ENCODE results near the gene NR3C2.

The NR3C2 gene

GRCh38 chr4:148068065-148068911, 373.9 kb downstream of the NR3C2 start:
- H3K9me3 ChIP-seq (ENCODE audit: insufficient read depth, low read length): no peaks in the 10 kb centered on the region
- H3K9ac ChIP-seq (ENCODE audit: low read length): no peak overlapping the region
- H3K36me3 ChIP-seq (ENCODE audit: low read length): no peaks in the 10 kb centered on the region
- H3K27ac ChIP-seq (ENCODE audit: low read depth, low read length): no peak overlapping the region
- no peaks in the 10 kb centered on the region for H3F3A ChIP-seq (ENCODE audit: insufficient read depth)
- H4K20me1 ChIP-seq (ENCODE audit: low read depth, low read length): no peaks in the 10 kb centered on the region
- no peaks in the 10 kb centered on the region for H3K9me2 ChIP-seq (replicated peaks; ENCODE audit: insufficient read depth, low read length)
- no peak overlapping the region for H2AFZ ChIP-seq (ENCODE audit: low read depth, low read length, severe bottlenecking)
- no peak overlapping the region for H3K4me3 ChIP-seq (ENCODE audit: insufficient read depth, low read length, poor library complexity, severe bottlenecking)
- TF ChIP-seq CTCF (IDR thresholded peaks at IDR 0.05; ENCODE audit: insufficient read depth, low read length, poor library complexity, severe bottlenecking) (no peak), EZH2phosphoT487 (conservative IDR thresholded peaks at IDR 0.05; ENCODE audit: low read length) (no peak)
- H3K79me2 ChIP-seq (ENCODE audit: insufficient read depth, low read length): no peaks in the 10 kb centered on the region
- H3K27me3 ChIP-seq (ENCODE audit: low read length): no peaks in the 10 kb centered on the region
- no peak overlapping the region for H3K4me2 ChIP-seq (ENCODE audit: low read depth, low read length, poor library complexity, severe bottlenecking)

- H3K36me3 ChIP-seq (ENCODE audit: low read length): no peaks in the 10 kb centered on the region
- no peak overlapping the region for H3K4me3 ChIP-seq (ENCODE audit: insufficient read depth, low read length, poor library complexity, severe bottlenecking)
- H3K79me2 ChIP-seq (ENCODE audit: insufficient read depth, low read length): no peaks in the 10 kb centered on the region
- H4K20me1 ChIP-seq (ENCODE audit: low read depth, low read length): no peaks in the 10 kb centered on the region
- no peak overlapping the region for H3K27ac ChIP-seq (ENCODE audit: low read depth, low read length)
- H3K9ac ChIP-seq (ENCODE audit: low read length): no peak overlapping the region
- H3K9me3 ChIP-seq (ENCODE audit: insufficient read depth, low read length): no peaks in the 10 kb centered on the region
- no peaks in the 10 kb centered on the region for H3F3A ChIP-seq (ENCODE audit: insufficient read depth)
- no peak for TF ChIP-seq CTCF (IDR thresholded peaks at IDR 0.05; ENCODE audit: insufficient read depth, low read length, poor library complexity, severe bottlenecking)
- TF ChIP-seq EZH2phosphoT487 (conservative IDR thresholded peaks at IDR 0.05; ENCODE audit: low read length): no peak
- no peak overlapping the region for H2AFZ ChIP-seq (ENCODE audit: low read depth, low read length, severe bottlenecking)
- H3K9me2 ChIP-seq (replicated peaks; ENCODE audit: insufficient read depth, low read length): no peaks in the 10 kb centered on the region
- H3K4me2 ChIP-seq (ENCODE audit: low read depth, low read length, poor library complexity, severe bottlenecking): no peak overlapping the region
- H3K27me3 ChIP-seq (ENCODE audit: low read length): no peaks in the 10 kb centered on the region
These were observed 374.8 kb downstream of the NR3C2 start for GRCh38 chr4:148067301-148067916.

GRCh38 chr4:148065075-148065474, 377.1 kb downstream of the NR3C2 start:
- Histone ChIP-seq H2AFZ (ENCODE audit: low read depth, low read length, severe bottlenecking) (no peak overlapping the region), H3K79me2 (ENCODE audit: insufficient read depth, low read length) (no peaks in the 10 kb centered on the region), H3K36me3 (ENCODE audit: low read length) (no peaks in the 10 kb centered on the region), H3K9me3 (ENCODE audit: insufficient read depth, low read length) (no peaks in the 10 kb centered on the region), H3K4me3 (ENCODE audit: insufficient read depth, low read length, poor library complexity, severe bottlenecking) (no peak overlapping the region), H3K4me2 (ENCODE audit: low read depth, low read length, poor library complexity, severe bottlenecking) (no peak overlapping the region), H3K9ac (ENCODE audit: low read length) (no peak overlapping the region), H3F3A (ENCODE audit: insufficient read depth) (no peaks in the 10 kb centered on the region), H3K27me3 (ENCODE audit: low read length) (no peaks in the 10 kb centered on the region), H3K9me2 (replicated peaks; ENCODE audit: insufficient read depth, low read length) (no peaks in the 10 kb centered on the region), H4K20me1 (ENCODE audit: low read depth, low read length) (no peaks in the 10 kb centered on the region), H3K27ac (ENCODE audit: low read depth, low read length) (no peak overlapping the region)
- TF ChIP-seq CTCF (IDR thresholded peaks at IDR 0.05; ENCODE audit: insufficient read depth, low read length, poor library complexity, severe bottlenecking): no peak
